ENCODE measurements around the gene ADRB2. TPM values are rescaled to one million over a fixed set of nuclear protein-coding genes. Genes with fewer than 3 reads are reported as not detected.

Gene ADRB2
- total and polyA plus RNA-seq, 9 donors, result 0.23 to 2.3 (median 1.0) TPM

- no peak for DNase-seq
- 57 to 59% (median 58%) methylated on average over 5 of the region's 5 CpGs for WGBS, 3 donors
- H3K27me3 ChIP-seq, result no peaks in the 10 kb centered on the region
- H3K36me3 ChIP-seq, result no peaks in the 10 kb centered on the region
- H3K4me3 ChIP-seq, result no peak overlapping the region
- no peaks in the 10 kb centered on the region for H3K9me3 ChIP-seq
- no peak overlapping the region for H3K27ac ChIP-seq
- no peak for TF ChIP-seq EP300 (IDR thresholded peaks at IDR 0.05)
- TF ChIP-seq, protein P1, sequence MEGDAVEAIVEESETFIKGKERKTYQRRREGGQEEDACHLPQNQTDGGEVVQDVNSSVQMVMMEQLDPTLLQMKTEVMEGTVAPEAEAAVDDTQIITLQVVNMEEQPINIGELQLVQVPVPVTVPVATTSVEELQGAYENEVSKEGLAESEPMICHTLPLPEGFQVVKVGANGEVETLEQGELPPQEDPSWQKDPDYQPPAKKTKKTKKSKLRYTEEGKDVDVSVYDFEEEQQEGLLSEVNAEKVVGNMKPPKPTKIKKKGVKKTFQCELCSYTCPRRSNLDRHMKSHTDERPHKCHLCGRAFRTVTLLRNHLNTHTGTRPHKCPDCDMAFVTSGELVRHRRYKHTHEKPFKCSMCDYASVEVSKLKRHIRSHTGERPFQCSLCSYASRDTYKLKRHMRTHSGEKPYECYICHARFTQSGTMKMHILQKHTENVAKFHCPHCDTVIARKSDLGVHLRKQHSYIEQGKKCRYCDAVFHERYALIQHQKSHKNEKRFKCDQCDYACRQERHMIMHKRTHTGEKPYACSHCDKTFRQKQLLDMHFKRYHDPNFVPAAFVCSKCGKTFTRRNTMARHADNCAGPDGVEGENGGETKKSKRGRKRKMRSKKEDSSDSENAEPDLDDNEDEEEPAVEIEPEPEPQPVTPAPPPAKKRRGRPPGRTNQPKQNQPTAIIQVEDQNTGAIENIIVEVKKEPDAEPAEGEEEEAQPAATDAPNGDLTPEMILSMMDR (IDR thresholded peaks at IDR 0.05), result no peak
- TF ChIP-seq POLR2A (IDR thresholded peaks at IDR 0.05), result no peak
- intact Hi-C loops (cut with DNase I), result no loop called here
- H3K4me1 ChIP-seq (ENCODE audit: insufficient read depth), result no peaks in the 10 kb centered on the region
Observed at GRCh38 chr5:148794729-148795561, 31.5 kb upstream of the ADRB2 start.

GRCh38 chr5:148796936-148797335 lies 29.5 kb upstream of the ADRB2 start:
- no peaks in the 10 kb centered on the region for H3K27me3 ChIP-seq
- intact Hi-C loops (cut with DNase I), result no loop called here
- H3K4me1 ChIP-seq (ENCODE audit: insufficient read depth), result no peaks in the 10 kb centered on the region
- WGBS, 3 donors, result 88 to 100% (median 91%) methylated on average over 1 of the region's 1 CpG
- no peak for DNase-seq
- no peaks in the 10 kb centered on the region for H3K9me3 ChIP-seq
- H3K27ac ChIP-seq, result no peak overlapping the region
- H3K36me3 ChIP-seq, result no peaks in the 10 kb centered on the region
- TF ChIP-seq EP300 (IDR thresholded peaks at IDR 0.05), result no peak
- H3K4me3 ChIP-seq, result no peak overlapping the region

- DNase-seq, result no peak
- no peaks in the 10 kb centered on the region for H3K36me3 ChIP-seq
- H3K27me3 ChIP-seq, result no peaks in the 10 kb centered on the region
- no peak for TF ChIP-seq EP300 (IDR thresholded peaks at IDR 0.05)
- TF ChIP-seq, protein P1 (IDR thresholded peaks at IDR 0.05), result no peak
- TF ChIP-seq POLR2A (IDR thresholded peaks at IDR 0.05), result no peak
- H3K4me1 ChIP-seq (ENCODE audit: insufficient read depth), result no peaks in the 10 kb centered on the region
- WGBS, 3 donors, result 82 to 95% (median 86%) methylated on average over 1 of the region's 1 CpG
- H3K27ac ChIP-seq, result no peak overlapping the region
- H3K4me3 ChIP-seq, result no peak overlapping the region
- H3K9me3 ChIP-seq, result no peaks in the 10 kb centered on the region
- intact Hi-C loops (cut with DNase I), result no loop called here
Observed at GRCh38 chr5:148798786-148799185, 27.6 kb upstream of the ADRB2 start.

GRCh38 chr5:148799737-148800527 lies 26.5 kb upstream of the ADRB2 start:
- Histone ChIP-seq H3K4me3 (no peak overlapping the region), H3K36me3 (no peaks in the 10 kb centered on the region), H3K9me3 (no peaks in the 10 kb centered on the region), H3K4me1 (ENCODE audit: insufficient read depth) (no peaks in the 10 kb centered on the region), H3K27ac (no peak overlapping the region), H3K27me3 (no peaks in the 10 kb centered on the region)
- TF ChIP-seq POLR2A (IDR thresholded peaks at IDR 0.05), result no peak
- no peak for TF ChIP-seq EP300 (IDR thresholded peaks at IDR 0.05)
- TF ChIP-seq, protein P1 (IDR thresholded peaks at IDR 0.05), result no peak
- 76 to 79% (median 78%) methylated on average over 9 of the region's 9 CpGs for WGBS, 3 donors
- intact Hi-C loops (cut with DNase I), result no loop called here
- DNase-seq, result no peak
